ENCODE measurements around the gene ZXDB.
A peak's percentile ranks its signal among the peaks of the same experiment; 100 is the strongest.

ZXDB gene

DNA sequence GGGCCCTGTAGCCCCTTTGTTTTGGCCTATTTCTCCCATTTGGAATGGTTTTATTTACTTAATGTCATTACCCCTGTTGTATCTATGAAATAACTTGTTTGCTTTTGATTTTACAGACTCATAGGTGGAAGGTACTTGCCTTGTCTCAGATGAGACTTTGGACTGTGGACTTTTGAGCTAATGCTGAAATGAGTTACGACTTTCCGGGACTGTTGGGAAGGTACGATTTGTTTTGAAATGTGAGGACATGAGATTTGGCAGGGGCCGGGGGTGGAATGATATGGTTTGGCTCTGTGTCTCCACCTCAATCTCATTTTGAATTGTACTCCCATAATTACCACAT is 48.8 kb downstream of the ZXDB start:
- TF ChIP-seq, protein P1, sequence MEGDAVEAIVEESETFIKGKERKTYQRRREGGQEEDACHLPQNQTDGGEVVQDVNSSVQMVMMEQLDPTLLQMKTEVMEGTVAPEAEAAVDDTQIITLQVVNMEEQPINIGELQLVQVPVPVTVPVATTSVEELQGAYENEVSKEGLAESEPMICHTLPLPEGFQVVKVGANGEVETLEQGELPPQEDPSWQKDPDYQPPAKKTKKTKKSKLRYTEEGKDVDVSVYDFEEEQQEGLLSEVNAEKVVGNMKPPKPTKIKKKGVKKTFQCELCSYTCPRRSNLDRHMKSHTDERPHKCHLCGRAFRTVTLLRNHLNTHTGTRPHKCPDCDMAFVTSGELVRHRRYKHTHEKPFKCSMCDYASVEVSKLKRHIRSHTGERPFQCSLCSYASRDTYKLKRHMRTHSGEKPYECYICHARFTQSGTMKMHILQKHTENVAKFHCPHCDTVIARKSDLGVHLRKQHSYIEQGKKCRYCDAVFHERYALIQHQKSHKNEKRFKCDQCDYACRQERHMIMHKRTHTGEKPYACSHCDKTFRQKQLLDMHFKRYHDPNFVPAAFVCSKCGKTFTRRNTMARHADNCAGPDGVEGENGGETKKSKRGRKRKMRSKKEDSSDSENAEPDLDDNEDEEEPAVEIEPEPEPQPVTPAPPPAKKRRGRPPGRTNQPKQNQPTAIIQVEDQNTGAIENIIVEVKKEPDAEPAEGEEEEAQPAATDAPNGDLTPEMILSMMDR (IDR thresholded peaks at IDR 0.05; ENCODE audit: low read depth, low read length), result no peak
- DNase-seq (ENCODE audit: low read depth in 2 of 2), result no peak

DNA sequence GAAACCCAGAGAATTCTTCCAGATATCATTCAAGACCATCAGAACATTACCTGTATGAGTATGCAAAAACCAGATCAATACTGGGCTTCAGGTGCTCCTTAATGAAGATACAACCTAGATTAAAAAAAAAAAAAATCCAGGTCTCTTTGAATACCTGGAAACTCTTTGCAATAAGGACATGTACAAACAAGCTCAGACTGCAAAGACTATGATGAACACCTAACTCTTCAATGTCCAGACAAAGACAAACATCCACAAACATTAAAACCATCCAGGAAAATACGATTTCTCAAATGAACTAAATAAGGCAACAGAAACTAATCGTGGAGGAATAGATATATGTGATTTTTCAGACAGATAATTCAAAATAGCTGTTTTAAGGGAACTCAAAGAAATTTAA is 49.5 kb downstream of the ZXDB start:
- DNase-seq (ENCODE audit: low read depth in 2 of 2), result no peak
- TF ChIP-seq, protein P1 (IDR thresholded peaks at IDR 0.05; ENCODE audit: low read depth, low read length), result no peak
- H3K4me3 ChIP-seq (replicated peaks in 1 of 2; ENCODE audit: low read depth in 2 of 2, low read length in 2 of 2), result no peak overlapping the region

More for the DNA sequence above, 48.8 kb downstream of the ZXDB start:
- no peak overlapping the region for H3K4me3 ChIP-seq (replicated peaks in 1 of 2; ENCODE audit: low read depth in 2 of 2, low read length in 2 of 2)

DNA sequence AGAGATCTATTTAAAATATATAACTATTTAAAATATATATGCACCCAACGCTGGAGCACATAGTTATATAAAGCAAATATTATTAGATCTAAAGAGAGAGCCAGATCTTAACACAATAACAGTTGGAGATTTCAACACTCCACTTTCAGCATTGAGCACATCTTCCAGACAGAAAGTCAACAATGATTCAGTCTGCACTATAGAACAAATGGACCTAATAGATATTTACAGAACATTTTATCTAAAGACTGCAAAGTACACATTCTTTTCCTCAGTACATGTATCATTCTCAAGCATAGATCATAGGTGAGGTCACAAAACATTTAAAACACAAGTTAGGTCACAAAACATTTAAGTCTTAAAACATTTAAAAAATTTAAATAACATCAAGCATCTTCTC is 51.9 kb downstream of the ZXDB start:
- H3K4me3 ChIP-seq (replicated peaks in 1 of 2; ENCODE audit: low read depth in 2 of 2, low read length in 2 of 2), result no peak overlapping the region
- peak in 1 of 2 donors; percentile 83 for DNase-seq (ENCODE audit: low read depth in 2 of 2)
- TF ChIP-seq, protein P1 (IDR thresholded peaks at IDR 0.05; ENCODE audit: low read depth, low read length), result no peak

DNA sequence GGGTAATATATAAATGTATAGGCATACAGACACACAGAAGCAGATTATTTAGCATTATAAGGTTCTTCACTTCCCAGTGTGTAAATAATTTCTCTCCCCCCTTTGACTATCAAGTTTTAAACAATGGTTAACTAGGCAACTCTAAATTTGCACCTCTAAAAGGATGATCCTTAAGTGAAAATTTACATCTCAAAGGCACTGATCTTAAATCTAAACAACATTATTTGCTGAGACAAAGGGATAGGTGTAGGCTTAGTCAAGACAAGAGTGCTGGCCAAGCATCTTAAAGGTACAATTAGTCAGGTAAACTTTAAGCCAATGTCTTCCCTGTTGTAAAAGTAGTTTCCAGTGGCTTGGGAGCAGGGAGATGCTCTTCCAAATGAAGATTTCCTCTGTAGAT is 55.2 kb downstream of the ZXDB start:
- no peak for DNase-seq (ENCODE audit: low read depth in 2 of 2)
- H3K4me3 ChIP-seq (replicated peaks in 1 of 2; ENCODE audit: low read depth in 2 of 2, low read length in 2 of 2), result no peak overlapping the region
- TF ChIP-seq, protein P1 (IDR thresholded peaks at IDR 0.05; ENCODE audit: low read depth, low read length), result no peak

All from cardiac fibroblast (primary cell).